ENCODE data around the gene GTF2H2C. TPM values are rescaled to one million over a fixed set of nuclear protein-coding genes. Genes with fewer than 3 reads are reported as not detected.

Gene GTF2H2C
- total and polyA plus RNA-seq, 2 of the 8 experiments (the other 6 are each of a cell fraction or from before 2014, with no cell fraction given) = 20.8 to 45.1 TPM

DNA sequence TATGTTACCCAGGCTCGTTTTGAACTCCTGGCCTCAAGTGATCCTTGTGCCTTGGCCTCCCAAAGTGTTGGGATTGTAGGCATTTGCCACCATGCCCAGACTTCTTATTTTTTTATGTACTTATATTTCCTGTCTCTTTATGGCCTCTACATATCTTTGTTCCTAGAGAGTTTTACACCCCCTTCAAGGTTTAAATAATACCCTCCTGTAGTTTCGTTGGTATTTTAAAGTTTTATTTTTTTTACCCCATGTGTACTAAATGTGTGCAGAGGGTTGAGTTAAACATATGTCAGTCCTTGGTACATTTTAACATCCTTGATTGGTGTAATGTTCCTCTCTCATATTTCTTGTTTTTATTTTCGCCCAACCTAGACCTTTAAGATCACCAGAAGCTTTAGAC is 38.0 kb upstream of the GTF2H2C start:
- Histone ChIP-seq H3K56ac (replicated peaks; ENCODE audit: insufficient read length, low read depth, low read length) (no peak overlapping the region), H4K91ac (replicated peaks; ENCODE audit: insufficient read length, low read length) (no peak overlapping the region), H2BK20ac (ENCODE audit: low read length) (no peak overlapping the region), H3K79me1 (ENCODE audit: low read depth, low read length) (no peaks in the 10 kb centered on the region; the same call in 1 of the 2 replicates), H4K20me1 (replicated peaks in 1 of 2; ENCODE audit: control insufficient read depth in 1 of 2, insufficient read depth in 2 of 2, low read length in 2 of 2) (peaks cover 2% of the 10 kb centered on the region in 2 experiments), H2BK120ac (replicated peaks; ENCODE audit: low read depth, low read length) (no peak overlapping the region), H4K5ac (ENCODE audit: insufficient read length, low read depth, low read length) (no peak overlapping the region), H3K36me3 (ENCODE audit: control insufficient read depth in 2 of 4, insufficient read depth in 4 of 4, low read length in 3 of 4) (peaks cover 0 to 19% (median 0%) of the 10 kb centered on the region in 4 experiments; a peak in 3 of 8 replicates), H3K23me2 (ENCODE audit: low read depth, low read length) (no peaks in the 10 kb centered on the region), H2AFZ (ENCODE audit: low read length) (no peak overlapping the region), H3K79me2 (ENCODE audit: control insufficient read depth in 1 of 2, insufficient read depth in 2 of 2, low read length in 2 of 2) (0 out of 4 replicates have a peak, but pooled peaks cover 0 to 2% of the 10 kb centered on the region in 2 experiments), H3K4me3 (ENCODE audit: extremely low read depth in 1 of 4, insufficient read depth in 2 of 4, low read depth in 3 of 4, low read length in 4 of 4) (no peak overlapping the region), H3K27ac (ENCODE audit: low read depth, low read length) (no peak overlapping the region), H3K14ac (ENCODE audit: insufficient read length) (no peak overlapping the region), H2BK12ac (ENCODE audit: low read depth, low read length) (no peak overlapping the region), H3K23ac (ENCODE audit: insufficient read length) (no peak overlapping the region), H4K8ac (ENCODE audit: extremely low read depth, insufficient read depth, low read length) (no peak overlapping the region), H3K9ac (replicated peaks in 1 of 4; ENCODE audit: extremely low read depth in 1 of 4, low read depth in 3 of 4, low read length in 3 of 4) (no peak overlapping the region), H3K27me3 (replicated peaks in 1 of 4; ENCODE audit: control insufficient read depth in 3 of 4, extremely low read depth in 1 of 4, insufficient read depth in 3 of 4, low read length in 3 of 4) (no peaks in the 10 kb centered on the region), H3K4me2 (ENCODE audit: insufficient read depth in 1 of 2, low read depth in 2 of 2, low read length in 2 of 2) (no peak overlapping the region), H2BK15ac (ENCODE audit: low read length) (no peak overlapping the region), H3K4me1 (replicated peaks in 1 of 4; ENCODE audit: control insufficient read depth in 3 of 4, insufficient read depth in 4 of 4, low read length in 3 of 4) (no peaks in the 10 kb centered on the region), H3K4ac (replicated peaks; ENCODE audit: insufficient read length, low read depth, low read length) (no peak overlapping the region), H2BK5ac (ENCODE audit: low read depth, low read length) (no peak overlapping the region), H2AK5ac (ENCODE audit: low read depth, low read length) (no peak overlapping the region), H3K9me3 (ENCODE audit: insufficient read depth in 2 of 2, low read depth in 1 of 2, low read length in 1 of 2) (no peaks in the 10 kb centered on the region), H3K18ac (ENCODE audit: extremely low read depth, low read length) (no peak overlapping the region)
- FAIRE-seq = no peak
- DNase-seq (ENCODE audit: low read depth in 1 of 2, low spot score in 2 of 2) = no peak
- 89% methylated on average over 3 of the region's 3 CpGs; no CpG with 5 or more reads in 1 of the 2 experiments for WGBS, 2 experiments (ENCODE audit: extremely low coverage in 1 of 2, insufficient coverage in 1 of 2, insufficient read length in 1 of 2, insufficient replicate concordance in 2 of 2, low coverage in 1 of 2, low lambda C conversion rate in 2 of 2, missing lambda C conversion rate in 1 of 2)
- ChIA-PET CTCF (ENCODE audit: partially characterized antibody) (no interaction called here), POLR2A (ENCODE audit: partially characterized antibody) (no interaction called here)
- TF ChIP-seq NRF1 (IDR thresholded peaks at IDR 0.05; ENCODE audit: low read depth, low read length) (no peak), NANOG (IDR thresholded peaks at IDR 0.05; ENCODE audit: insufficient read depth, low read depth, low read length, poor library complexity, severe bottlenecking) (no peak), SIX5 (IDR thresholded peaks at IDR 0.05; ENCODE audit: low read depth, low read length) (no peak), SRF (IDR thresholded peaks at IDR 0.05; ENCODE audit: low read depth, low read length) (no peak), CBX8 (IDR thresholded peaks at IDR 0.05; ENCODE audit: borderline replicate concordance, low read depth, low read length) (no peak), JUN (IDR thresholded peaks at IDR 0.05; ENCODE audit: low read depth, low read length) (no peak), JUND (IDR thresholded peaks at IDR 0.05; ENCODE audit: low read length) (no peak), HDAC2 (IDR thresholded peaks at IDR 0.05; ENCODE audit: borderline replicate concordance in 1 of 2, low read depth in 2 of 2, low read length in 2 of 2) (no peak), POU5F1 (IDR thresholded peaks at IDR 0.05; ENCODE audit: low read depth, low read length) (no peak)
- TF ChIP-seq, protein P1, sequence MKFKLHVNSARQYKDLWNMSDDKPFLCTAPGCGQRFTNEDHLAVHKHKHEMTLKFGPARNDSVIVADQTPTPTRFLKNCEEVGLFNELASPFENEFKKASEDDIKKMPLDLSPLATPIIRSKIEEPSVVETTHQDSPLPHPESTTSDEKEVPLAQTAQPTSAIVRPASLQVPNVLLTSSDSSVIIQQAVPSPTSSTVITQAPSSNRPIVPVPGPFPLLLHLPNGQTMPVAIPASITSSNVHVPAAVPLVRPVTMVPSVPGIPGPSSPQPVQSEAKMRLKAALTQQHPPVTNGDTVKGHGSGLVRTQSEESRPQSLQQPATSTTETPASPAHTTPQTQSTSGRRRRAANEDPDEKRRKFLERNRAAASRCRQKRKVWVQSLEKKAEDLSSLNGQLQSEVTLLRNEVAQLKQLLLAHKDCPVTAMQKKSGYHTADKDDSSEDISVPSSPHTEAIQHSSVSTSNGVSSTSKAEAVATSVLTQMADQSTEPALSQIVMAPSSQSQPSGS (IDR thresholded peaks at IDR 0.05; ENCODE audit: low read length) = no peak
